Measurements from ENCODE around the gene RPL7A. TPM values are rescaled to one million over a fixed set of nuclear protein-coding genes. Genes with fewer than 3 reads are reported as not detected.
"Not testable (repeated sequence)": the region's sequence is repeated elsewhere in the genome, so short reads cannot be mapped to it uniquely, and the experiment has no call there.

Gene RPL7A
- total and polyA plus RNA-seq, 2 of the 13 experiments (the other 11 are each of a cell fraction or from before 2014, with no cell fraction given): 2,401 to 2,938 TPM

DNA sequence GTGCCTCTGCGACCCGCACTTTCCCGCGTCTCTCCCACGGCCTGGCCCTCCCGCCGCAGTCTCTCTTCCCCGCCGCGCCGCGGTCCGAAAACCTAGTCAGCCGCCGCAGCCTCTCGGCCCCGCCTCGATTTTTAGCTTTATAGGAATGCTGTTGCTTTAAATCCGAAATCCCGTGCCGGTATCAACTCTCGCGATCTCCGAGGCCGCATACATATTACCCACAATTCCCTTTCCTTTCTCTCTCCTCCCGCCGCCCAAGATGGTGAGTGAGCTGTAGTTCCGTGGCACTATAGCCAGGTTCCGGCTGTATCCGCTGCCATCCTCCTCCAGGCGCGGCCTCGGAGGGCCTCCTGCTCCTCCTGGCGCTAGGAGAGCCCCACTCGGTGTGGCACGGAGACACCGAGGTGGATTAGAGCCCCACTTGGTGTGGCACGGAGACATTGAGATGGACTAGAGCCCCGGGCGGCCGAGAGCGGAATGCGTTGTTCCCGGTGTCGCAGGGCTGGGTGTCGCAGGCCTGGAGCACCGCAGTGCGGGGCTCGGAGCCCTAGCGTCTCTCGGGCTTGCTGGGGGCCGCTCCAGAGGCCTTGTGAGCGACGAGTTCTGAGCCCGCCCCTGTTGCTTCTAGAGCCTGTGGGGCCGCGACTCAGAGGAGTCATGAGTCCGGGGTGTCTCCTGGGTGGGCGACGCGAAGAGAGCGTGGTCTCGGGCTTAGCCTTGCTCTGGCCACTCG is at the start of gene RPL7A, which contains the start of gene MED22 (continued):
- TF ChIP-seq MED1 (CRISPR knock-in tag; IDR thresholded peaks at IDR 0.05) (peak; percentile 64; the same call in 1 of the 2 replicates), ZNF3 (CRISPR knock-in tag; IDR thresholded peaks at IDR 0.05) (no peak), ZNF101 (CRISPR knock-in tag; IDR thresholded peaks at IDR 0.05; ENCODE audit: borderline replicate concordance, low read depth) (no peak), RBFOX2 (IDR thresholded peaks at IDR 0.05; ENCODE audit: low read depth, low read length) (peak; percentile 91), DDIT3 (CRISPR knock-in tag; IDR thresholded peaks at IDR 0.05) (no peak), ZNF337 (CRISPR knock-in tag; IDR thresholded peaks at IDR 0.05; ENCODE audit: borderline replicate concordance, low read depth) (no peak), ZNF550 (CRISPR knock-in tag; IDR thresholded peaks at IDR 0.05; ENCODE audit: borderline replicate concordance) (no peak), ZFP82 (CRISPR knock-in tag; IDR thresholded peaks at IDR 0.05; ENCODE audit: borderline replicate concordance) (no peak), ZBTB44 (CRISPR knock-in tag; IDR thresholded peaks at IDR 0.05) (0 out of 2 replicates have a peak, but pooled peaks have one; percentile 25)

- H3K9ac ChIP-seq (ENCODE audit: insufficient read depth, low read depth, low read length); H3K4me1 ChIP-seq (ENCODE audit: insufficient read depth, low read length); FAIRE-seq; H3K27ac ChIP-seq (ENCODE audit: extremely low read length, insufficient read depth, low read length); POLR2A ChIA-PET; CTCF ChIA-PET (ENCODE audit: low intra/inter-chr PET ratio, low total read pairs); H3K79me2 ChIP-seq (ENCODE audit: insufficient read depth, low read length); in situ Hi-C loops (cut with HindIII; ENCODE audit: extremely low pct_ligation_motif_present, low pct_unique_long_range_greater_than_20kb); H2AFZ ChIP-seq (ENCODE audit: low read length); H3K4me3 ChIP-seq (replicated peaks in 1 of 3; ENCODE audit: insufficient read depth in 1 of 3, low read depth in 2 of 3, low read length in 3 of 3); ATAC-seq; H4K20me1 ChIP-seq (ENCODE audit: insufficient read depth, low read length); BruUV-seq (replicated peaks); H3K9me3 ChIP-seq (ENCODE audit: low read length); H3K4me2 ChIP-seq (ENCODE audit: low read depth, low read length); H3K36me3 ChIP-seq (replicated peaks in 1 of 2; ENCODE audit: control insufficient read depth in 1 of 2, insufficient read depth in 2 of 2, low read length in 2 of 2); intact Hi-C loops (cut with micrococcal nuclease; ENCODE audit: unreplicated experiment); DNase-seq (ENCODE audit: low spot score): not testable (repeated sequence)
- peaks cover 1 to 16% of the 10 kb centered on the region in 2 experiments; a peak in 2 of 5 replicates for H3K27me3 ChIP-seq (ENCODE audit: control insufficient read depth in 1 of 2, insufficient read depth in 2 of 2, low read length in 2 of 2)
- 19% methylated on average over 13 of the region's 16 CpGs for WGBS (ENCODE audit: low lambda C conversion rate)
These were observed 48.0 kb upstream of the RPL7A start for GRCh38 chr9:133299996-133300395.

All from HepG2 (cell line).